ENCODE data around the gene PDE10A.
"Not testable (repeated sequence)": the region's sequence is repeated elsewhere in the genome, so short reads cannot be mapped to it uniquely, and the experiment has no call there.

The PDE10A gene

GRCh38 chr6:165624871-165625639, 38.0 kb downstream of the PDE10A start:
- no peak for DNase-seq (ENCODE audit: low spot score)

DNA sequence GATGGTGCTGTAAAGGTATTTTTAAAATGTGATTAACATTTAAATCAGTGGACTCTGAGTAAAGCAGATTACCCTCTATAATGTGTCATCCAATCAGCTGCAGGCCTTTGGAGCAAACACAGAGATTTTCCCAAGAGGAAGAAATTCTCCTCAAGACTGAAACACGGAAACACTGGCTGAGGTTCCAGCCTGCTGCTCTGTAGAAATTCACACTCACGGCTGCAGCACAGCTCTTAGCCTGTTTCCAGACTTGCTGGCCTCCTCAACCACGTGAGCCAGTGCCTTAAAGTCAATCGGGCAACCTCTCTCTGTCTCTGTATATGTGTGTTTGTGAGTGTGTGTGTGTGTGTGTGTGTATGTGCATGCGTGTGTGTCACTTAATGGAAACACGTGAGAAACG, 41.1 kb downstream of the PDE10A start:
- DNase-seq (ENCODE audit: low spot score): no peak

GRCh38 chr6:165618891-165619290, 44.1 kb downstream of the PDE10A start:
- DNase-seq (ENCODE audit: low spot score): not testable (repeated sequence)

GRCh38 chr6:165618241-165618640, 44.8 kb downstream of the PDE10A start:
- no peak for DNase-seq (ENCODE audit: low spot score)

- no peak for DNase-seq (ENCODE audit: low spot score)
These were observed 45.5 kb downstream of the PDE10A start for GRCh38 chr6:165617528-165617927.

- DNase-seq (ENCODE audit: low spot score): no peak
These were observed 46.9 kb downstream of the PDE10A start for GRCh38 chr6:165616116-165616515.

DNA sequence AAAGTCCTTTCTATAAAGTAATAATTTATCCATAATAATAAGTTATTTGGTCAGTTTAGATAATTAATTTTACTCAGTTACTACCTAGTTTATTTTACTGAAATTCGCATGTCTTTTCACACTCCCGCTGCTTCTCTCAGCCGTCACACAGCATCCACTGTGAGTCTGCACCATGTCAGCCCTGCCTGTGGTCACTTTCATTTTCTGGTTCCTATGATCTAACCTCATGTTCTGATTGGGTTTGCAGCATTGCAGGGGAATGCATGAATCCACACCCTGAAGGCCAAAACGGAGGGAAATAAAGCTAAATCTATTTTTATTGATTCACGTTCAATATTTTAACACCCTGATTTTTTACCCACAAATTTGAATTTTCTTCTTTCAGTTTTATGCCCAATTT, 47.4 kb downstream of the PDE10A start:
- DNase-seq (ENCODE audit: low spot score): no peak

DNA sequence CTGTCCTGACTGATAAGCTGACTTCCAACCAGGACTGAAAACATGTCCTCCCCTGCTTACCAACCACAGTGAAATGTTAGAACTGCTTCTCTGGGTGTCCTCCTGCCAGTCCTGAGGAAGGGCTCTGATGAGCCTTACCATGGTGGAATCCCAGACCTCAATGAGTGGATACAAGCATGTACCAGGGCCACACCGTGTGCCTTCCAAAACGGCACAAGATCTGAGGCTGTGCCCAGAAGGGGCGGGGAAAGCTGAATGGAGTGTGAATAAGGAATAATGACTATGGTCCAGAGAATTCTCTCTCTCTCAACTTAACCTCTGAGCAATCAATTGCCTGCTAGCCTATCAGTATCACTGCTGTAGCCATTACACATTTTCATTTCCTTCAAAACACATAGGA, 51.7 kb downstream of the PDE10A start:
- no peak for DNase-seq (ENCODE audit: low spot score)

DNA sequence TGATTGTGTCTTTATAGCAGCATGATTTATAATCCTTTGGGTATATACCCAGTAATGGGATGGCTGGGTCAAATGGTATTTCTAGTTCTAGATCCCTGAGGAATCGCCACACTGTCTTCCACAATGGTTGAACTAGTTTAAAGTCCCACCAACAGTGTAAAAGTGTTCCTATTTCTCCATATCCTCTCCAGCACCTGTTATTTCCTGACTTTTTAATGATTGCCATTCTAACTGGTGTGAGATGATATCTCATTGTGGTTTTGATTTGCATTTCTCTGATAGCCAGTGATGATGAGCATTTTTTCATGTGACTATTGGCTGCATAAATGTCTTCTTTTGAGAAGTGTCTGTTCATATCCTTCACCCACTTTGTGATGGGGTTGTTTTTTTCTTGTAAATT, 54.5 kb downstream of the PDE10A start:
- DNase-seq (ENCODE audit: low spot score): not testable (repeated sequence)

DNA sequence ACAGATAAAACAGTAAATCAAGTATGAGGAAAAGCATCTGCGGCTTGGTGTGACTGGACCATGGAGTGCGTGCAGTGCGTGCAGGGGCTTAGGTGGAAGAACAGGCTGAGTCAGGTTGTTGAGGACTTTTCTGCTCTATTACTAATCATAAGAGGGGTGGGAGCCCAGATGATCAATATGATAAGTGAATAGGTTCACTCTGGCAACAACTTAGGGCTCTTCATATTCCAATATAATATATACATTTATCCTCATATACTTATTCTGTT, 56.4 kb downstream of the PDE10A start:
- no peak for DNase-seq (ENCODE audit: low spot score)

- DNase-seq (ENCODE audit: low spot score): no peak
These were observed 56.9 kb downstream of the PDE10A start for GRCh38 chr6:165605901-165606739.

GRCh38 chr6:165605182-165605875, 57.7 kb downstream of the PDE10A start:
- DNase-seq (ENCODE audit: low spot score): no peak

DNA sequence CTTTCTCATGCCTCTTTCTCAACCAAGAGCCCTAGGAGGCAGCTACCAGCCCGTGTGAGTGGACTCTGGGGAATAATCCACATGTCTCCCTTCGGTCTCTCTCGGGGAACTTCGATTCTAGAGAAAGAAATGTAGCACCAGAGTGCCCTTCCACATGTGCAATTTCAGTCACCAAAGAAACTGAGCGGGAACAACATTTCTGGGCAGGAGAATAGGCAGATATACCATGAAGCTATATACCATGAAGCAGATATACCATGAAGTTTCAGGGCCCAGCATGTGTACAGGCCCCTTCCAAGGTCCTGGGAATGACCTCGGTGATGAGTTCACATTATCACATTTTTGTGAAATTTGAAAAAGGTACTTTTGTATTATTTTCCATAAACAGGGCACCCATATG, 60.8 kb downstream of the PDE10A start:
- DNase-seq (ENCODE audit: low spot score): no peak

DNA sequence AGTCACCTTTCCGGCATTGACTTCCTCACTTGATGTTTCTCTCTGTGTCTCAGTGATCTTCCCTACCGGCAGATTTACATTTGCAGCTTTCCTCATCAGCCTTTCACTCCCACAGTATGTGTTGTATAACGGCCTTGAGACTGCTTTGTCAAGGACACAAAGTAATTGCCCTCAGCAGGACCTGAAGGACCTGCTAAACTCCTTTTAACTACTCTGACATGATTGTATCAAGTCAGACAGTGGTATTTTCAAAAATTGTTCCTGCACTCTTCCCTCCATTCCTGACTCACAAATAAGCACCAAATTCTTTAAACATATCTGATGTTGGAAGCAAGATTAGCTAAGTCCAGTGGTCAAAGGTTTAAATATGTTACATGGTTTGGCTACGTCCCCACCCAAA, 62.4 kb downstream of the PDE10A start:
- no peak for DNase-seq (ENCODE audit: low spot score)

- DNase-seq (ENCODE audit: low spot score): no peak
These were observed 63.2 kb downstream of the PDE10A start for GRCh38 chr6:165599596-165600487.

- no peak for DNase-seq (ENCODE audit: low spot score)
These were observed 63.9 kb downstream of the PDE10A start for GRCh38 chr6:165599121-165599520.

- no peak for DNase-seq (ENCODE audit: low spot score)
These were observed 65.2 kb downstream of the PDE10A start for GRCh38 chr6:165597821-165598220.

DNA sequence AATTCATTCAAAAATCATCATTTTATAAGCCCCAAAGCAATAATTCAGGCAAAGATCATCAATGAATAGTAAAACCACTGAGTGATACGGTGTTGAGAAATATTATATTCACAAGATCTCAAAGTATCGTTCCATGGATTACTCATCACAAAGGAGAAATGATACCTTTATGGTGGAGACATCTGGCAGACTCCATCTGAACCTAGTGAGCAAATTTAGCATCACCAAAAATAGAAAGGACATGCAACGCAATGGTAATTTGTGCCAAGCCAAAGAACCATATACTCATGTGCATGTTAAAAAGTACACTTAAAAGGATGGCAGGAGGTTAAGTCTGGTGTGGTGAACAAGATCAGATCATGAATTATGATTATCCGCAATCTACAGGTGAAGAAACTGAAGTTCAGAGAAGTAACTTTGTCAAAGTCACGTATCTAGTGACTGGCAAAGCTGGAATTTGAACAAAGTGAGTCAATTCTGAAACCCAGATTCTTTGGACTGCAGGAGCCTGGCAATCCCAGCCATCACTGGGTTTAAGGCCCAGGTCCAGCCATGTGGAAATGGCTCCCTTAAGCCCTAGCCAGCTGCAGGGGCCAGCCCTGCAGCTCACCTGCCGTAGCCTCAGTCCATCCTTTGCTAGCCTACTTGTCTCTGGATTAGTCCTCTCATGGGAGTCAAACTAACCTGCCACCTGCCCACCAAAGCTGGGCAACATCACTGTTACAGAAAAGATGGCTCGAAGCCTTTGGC, 68.3 kb downstream of the PDE10A start:
- no peak for DNase-seq (ENCODE audit: low spot score)

DNA sequence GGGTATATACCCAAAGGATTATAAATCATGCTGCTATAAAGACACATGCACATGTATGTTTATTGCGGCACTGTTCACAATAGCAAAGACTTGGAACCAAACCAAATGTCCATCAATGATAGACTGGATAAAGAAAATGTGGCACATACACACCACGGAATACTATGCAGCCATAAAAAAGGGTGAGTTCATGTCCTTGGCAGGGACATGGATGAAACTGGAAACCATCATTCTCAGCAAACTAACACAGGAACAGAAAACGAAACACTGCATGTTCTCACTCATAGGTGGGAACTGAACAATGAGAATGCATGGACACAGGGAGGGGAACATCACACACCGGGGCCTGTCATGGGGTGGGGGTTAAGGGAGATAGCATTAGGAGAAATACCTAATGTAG, 70.1 kb downstream of the PDE10A start:
- not testable (repeated sequence) for DNase-seq (ENCODE audit: low spot score)

GRCh38 chr6:165588515-165588914, 74.5 kb downstream of the PDE10A start:
- DNase-seq (ENCODE audit: low spot score): no peak

- no peak for DNase-seq (ENCODE audit: low spot score)
These were observed 75.8 kb downstream of the PDE10A start for GRCh38 chr6:165587206-165587605.

Measured in AG08396 (cell line).